GM12864 (cell line): ENCODE measurements around the gene TRAPPC12.
"Not testable (repeated sequence)": the region's sequence is repeated elsewhere in the genome, so short reads cannot be mapped to it uniquely, and the experiment has no call there.

Experiments
- DNase-seq: peaks from one replicate; pipeline ENCODE4 v3.0.0-alpha.2; 2011; ENCODE audit warnings: low read depth
- H3K4me3 ChIP-seq: 2 replicates; pipeline ENCODE4 v1.5.1; 2011; ENCODE audit warnings: mild to moderate bottlenecking, low read depth, low read length, control low read depth
- TF ChIP-seq, protein P1 (sequence below): IDR thresholded peaks from 2 replicates; pipeline ENCODE4 v1.5.1; 2011; ENCODE audit warnings: low read depth, mild to moderate bottlenecking, moderate library complexity, low read length, control low read depth, inconsistent platforms; ENCODE audit errors: missing control alignments

TRAPPC12 gene

DNA sequence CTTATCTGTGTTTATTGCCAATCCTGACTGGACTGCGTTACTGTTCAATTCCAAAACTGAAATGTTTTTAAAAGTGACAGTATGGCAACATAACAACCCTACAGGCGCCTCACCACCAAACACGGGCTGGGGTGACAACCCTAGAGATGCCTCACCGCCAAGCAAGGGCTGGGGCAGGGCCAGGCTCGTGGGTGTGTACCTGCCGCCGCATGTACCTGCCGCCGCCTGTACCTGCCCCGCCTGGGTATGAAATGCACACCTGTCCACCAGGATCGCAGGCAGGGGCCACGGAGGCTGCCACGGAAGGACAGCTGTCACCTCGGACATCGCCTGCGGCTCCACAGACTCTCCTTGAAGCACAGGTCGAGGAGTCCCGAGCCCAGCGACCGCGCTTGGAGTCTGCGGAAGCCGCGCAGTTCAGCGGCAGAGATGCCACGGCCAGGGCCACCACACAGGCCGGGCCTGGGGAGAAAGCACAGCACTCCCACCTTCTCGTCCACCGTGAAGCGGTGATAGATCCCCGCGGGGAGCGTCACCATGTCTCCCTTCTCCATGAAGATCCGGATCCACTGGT lies 120.9 kb downstream of the TRAPPC12 start:
- DNase-seq: no peak
- TF ChIP-seq, protein P1, sequence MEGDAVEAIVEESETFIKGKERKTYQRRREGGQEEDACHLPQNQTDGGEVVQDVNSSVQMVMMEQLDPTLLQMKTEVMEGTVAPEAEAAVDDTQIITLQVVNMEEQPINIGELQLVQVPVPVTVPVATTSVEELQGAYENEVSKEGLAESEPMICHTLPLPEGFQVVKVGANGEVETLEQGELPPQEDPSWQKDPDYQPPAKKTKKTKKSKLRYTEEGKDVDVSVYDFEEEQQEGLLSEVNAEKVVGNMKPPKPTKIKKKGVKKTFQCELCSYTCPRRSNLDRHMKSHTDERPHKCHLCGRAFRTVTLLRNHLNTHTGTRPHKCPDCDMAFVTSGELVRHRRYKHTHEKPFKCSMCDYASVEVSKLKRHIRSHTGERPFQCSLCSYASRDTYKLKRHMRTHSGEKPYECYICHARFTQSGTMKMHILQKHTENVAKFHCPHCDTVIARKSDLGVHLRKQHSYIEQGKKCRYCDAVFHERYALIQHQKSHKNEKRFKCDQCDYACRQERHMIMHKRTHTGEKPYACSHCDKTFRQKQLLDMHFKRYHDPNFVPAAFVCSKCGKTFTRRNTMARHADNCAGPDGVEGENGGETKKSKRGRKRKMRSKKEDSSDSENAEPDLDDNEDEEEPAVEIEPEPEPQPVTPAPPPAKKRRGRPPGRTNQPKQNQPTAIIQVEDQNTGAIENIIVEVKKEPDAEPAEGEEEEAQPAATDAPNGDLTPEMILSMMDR: no peak
- H3K4me3 ChIP-seq: no peak overlapping the region

DNA sequence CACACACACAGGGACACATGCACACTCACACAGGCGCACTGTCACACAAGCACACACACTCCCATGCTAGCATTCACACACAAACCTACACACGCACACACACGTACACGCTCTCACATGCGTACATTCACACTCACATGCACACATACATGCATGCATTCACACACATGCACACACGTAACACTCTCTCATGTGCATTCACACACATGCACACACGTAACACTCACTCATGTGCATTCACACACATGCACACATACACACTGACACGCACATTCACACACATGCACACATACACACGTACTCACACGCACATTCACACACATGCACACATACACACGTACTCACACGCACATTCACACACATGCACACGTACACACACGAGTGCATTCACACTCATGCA lies 123.6 kb downstream of the TRAPPC12 start:
- no peak for DNase-seq
- H3K4me3 ChIP-seq: no peak overlapping the region
- TF ChIP-seq, protein P1: no peak

DNA sequence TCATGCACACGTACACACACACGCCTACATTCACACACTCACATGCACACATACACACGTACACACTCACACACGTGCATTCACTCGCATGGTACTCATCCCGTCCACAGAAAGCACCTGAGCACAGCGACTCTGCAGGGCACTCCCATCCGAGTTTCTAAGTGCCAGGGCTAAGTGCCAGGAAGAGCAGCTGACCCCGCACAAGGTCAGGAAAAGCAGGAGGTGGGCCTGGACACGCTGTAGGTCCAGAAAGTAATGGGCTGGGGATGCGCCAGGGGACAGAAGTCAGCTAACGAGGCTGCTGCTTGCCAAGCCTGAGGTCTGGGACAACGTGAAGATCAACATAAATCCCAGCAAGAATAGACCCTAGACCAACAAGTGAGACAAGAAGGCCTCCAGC lies 124.0 kb downstream of the TRAPPC12 start:
- H3K4me3 ChIP-seq: no peak overlapping the region
- TF ChIP-seq, protein P1: no peak
- DNase-seq: no peak

DNA sequence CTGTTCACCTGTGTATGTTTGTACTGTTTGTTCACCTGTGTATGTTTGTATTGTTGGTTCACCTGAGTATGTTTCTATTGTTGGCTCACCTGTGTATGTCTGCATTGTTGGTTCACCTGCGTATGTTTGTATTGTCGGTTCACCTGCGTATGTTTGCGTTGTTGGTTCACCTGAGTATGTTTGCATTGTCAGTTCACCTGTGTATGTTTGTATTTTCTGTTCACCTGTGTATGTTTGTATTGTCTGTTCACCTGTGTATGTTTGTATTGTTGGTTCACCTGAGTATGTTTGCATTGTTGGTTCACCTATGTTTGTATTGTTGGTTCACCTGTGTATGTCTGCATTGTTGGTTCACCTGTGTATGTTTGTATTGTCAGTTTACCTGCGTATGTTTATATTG lies 125.2 kb downstream of the TRAPPC12 start:
- no peak overlapping the region for H3K4me3 ChIP-seq
- TF ChIP-seq, protein P1: no peak
- DNase-seq: no peak

DNA sequence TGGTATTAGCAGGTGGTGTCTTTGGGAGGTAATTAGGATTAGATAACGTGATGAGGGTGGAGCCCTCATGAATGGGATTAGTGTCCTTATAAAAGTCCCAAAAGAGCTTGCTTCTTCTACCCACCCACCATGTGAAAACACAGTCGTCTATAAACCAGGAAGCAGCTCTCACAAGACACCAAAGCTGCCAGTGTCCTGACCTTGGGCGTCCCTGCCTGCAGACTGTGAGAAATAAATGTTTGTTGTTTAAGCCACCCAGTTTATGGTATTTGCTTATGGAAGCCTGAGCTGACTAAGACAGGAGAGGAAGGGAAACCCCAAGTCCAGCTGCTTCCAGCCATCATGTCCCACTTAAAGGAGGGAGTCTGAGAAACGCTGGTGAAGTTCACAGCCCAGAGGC lies 126.3 kb downstream of the TRAPPC12 start:
- H3K4me3 ChIP-seq: no peak overlapping the region
- DNase-seq: no peak
- TF ChIP-seq, protein P1: no peak

DNA sequence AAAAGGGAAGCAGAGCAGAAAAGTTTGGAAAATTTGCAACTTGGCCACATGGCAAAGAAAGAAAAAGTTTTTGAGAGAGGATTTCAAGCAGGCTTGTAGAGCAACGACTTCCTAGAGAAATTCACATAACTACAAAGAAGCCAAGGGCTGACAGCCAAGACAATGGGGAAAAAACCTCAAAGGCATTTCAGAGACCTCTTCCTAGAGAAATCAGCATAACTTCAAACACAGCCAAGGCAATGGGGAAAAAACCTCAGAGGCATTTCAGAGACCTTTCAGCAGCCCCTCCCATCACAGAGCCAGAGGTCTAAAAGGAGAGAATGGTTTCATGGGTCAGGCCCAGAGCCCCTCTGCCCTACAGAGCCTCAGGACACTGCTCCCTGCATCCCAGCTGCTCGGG lies 132.6 kb downstream of the TRAPPC12 start:
- DNase-seq: no peak
- H3K4me3 ChIP-seq: no peak overlapping the region
- TF ChIP-seq, protein P1: no peak

DNA sequence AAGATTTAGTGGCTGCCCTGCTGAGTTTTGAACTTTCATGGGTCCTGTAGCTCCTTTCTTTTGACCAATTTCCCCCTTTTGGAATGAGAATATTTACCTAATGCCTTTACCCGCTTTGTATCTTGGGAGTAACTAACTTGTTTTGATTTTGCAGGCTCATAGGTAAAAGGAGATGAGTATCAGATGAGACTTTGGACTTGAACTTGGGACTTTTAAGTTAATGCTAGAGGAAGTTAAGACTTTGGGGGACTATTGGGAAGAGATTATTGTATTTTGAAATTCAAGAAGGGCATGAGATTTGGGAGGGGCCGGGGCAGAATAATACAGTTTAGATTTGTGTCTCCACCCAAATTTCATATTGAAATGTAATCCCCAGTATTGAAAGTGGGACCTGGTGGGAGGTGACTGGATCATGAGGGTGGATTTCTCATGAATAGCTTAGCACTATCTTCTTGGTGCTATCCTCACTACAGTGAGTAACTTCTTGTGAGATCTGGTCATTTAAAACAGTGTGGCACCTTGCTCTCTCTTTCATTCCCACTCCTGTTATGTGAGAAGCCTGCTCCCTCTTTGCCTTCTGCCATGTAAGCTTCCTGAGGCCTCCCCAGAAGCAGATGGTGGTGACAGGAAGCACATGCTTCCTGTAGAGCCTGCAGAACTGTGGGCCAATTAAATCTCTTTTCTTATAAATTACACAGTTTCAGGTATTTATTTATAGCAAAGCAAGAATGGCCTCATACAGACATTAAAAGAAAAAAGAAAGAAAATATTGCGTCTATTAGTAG lies 133.7 kb downstream of the TRAPPC12 start:
- DNase-seq: no peak
- no peak overlapping the region for H3K4me3 ChIP-seq
- TF ChIP-seq, protein P1: no peak

DNA sequence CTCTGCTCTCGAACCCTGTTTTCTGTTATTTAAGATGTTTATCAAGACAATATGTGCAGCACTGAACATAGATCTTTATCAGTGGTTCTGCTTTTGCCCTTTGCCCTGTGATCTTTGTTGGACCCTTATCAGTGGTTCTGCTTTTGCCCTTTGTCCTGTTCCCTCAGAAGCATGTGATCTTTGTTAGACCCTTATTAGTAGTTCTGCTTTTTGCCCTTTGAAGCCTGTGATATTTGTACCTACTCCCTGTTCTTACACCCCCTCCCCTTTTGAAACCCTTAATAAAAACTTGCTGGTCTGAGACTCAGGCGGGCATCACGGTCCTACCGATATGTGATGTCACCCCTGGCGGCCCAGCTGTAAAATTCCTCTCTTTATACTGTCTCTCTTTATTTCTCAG lies 135.9 kb downstream of the TRAPPC12 start:
- not testable (repeated sequence) for H3K4me3 ChIP-seq, DNase-seq
